GM19397 (cell line): ENCODE results near the gene ZNF366.

Experiments
- ATAC-seq: cut with Tn5 transposase; IDR thresholded peaks from one replicate; pipeline ENCODE4 v1.9.1; 2021; ENCODE audit warnings: mild to moderate bottlenecking, moderate library complexity; ENCODE audit not compliant: unreplicated experiment

Gene ZNF366

DNA sequence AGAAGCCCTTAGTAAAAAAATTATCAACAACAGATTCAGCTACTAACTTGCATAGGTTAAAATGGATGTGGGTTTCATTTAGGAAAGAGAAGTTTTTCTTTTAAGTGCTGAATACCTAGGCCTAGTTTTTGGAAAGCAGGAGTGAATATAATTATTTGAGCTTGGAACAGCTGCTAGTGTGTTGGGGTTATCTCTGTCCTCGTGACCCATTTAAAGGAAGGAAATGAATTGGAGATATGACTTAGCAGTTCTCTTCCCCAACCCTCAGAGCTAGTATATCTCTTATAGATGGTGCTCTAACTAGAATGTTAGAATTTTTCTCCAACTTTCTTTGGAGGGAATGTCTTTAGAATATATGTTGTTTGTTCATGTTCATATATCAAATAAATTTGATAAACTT, 38.6 kb downstream of the ZNF366 start:
- no peak for ATAC-seq

- no peak for ATAC-seq
These were observed 39.2 kb downstream of the ZNF366 start for GRCh38 chr5:72468024-72468423.

- no peak for ATAC-seq
These were observed 39.7 kb downstream of the ZNF366 start for GRCh38 chr5:72467461-72467860.

DNA sequence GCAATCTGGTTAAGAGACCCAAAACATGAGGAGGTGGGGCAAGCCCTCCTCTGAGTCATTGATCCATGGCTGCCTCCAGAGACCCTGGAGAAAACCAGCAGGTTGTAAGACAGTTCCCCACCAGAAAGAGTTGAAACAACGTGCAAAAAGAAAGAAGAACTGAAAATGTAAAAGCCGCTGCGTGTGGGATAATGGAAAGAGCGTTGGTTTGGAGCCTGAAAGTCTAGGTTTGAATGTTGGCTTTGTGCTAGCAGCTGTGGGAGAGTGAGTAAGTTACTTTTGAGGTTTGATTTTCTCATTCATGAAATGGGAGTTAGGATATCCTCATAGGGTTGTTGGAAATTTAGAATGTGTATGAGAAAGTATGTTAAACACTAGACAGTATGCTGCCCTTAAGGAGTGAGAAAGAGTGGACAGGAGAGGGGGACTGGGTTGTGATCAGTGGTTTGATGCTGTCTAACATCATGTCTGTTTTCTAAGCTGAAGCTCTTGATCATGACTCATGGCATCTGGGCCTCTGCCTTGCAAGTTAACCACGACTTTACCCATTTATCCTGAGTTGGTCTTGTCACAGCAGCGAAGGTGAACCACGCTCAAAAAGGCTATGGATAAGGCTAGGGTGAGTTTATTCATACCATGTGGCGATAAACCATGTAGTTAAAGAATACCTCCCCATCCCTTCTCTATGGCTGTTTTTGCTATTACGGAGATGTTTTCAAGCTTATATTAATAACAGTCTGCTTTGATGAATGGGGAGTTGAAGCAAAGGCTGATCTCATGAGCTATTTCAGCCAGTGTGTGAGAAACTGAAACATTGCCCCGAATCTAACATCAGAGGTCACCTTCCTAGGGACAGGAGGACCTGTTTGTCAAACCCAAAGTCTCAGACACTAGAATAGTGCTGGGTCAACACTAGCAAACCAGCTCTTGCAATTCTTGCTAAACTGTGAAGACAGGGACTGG, 41.3 kb downstream of the ZNF366 start:
- ATAC-seq: peak; percentile 61

DNA sequence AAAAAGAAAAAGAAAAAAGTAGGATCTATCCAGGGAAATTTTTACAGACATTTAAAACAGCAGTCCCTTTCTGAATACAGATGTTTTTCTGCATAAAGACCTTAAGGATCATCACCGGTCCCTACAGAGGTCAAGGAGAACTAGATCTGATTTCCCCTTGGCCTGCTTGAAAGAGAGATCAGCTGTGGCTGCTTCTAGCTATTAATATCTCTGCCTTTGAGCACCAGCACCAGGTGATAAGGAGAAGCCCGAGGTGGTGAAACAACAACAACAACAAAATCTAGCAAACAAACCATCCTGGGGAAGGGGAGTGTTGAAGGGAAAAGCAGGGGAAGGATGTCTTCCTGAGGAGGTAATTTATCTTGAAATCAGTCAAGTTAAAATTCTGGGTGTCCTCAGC, 42.1 kb downstream of the ZNF366 start:
- ATAC-seq: peak; percentile 22

DNA sequence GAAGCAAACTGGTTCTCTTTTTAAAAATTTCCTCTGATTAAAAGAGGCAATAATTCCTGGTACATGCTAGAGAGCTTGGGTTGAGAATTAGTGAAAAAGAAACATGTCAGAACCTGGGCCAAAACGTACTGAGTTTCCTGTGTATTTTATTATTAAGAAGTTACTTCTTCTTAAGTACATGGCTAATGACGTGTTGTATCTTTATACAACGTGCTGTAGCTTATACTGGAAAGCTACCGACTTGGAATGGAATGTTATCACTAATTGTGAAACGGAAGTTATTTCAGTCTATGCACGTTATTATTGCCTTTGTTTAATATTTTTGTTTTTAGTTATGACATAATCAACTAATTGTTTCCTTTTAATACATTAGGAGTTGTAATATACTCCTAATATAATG, 43.1 kb downstream of the ZNF366 start:
- no peak for ATAC-seq

DNA sequence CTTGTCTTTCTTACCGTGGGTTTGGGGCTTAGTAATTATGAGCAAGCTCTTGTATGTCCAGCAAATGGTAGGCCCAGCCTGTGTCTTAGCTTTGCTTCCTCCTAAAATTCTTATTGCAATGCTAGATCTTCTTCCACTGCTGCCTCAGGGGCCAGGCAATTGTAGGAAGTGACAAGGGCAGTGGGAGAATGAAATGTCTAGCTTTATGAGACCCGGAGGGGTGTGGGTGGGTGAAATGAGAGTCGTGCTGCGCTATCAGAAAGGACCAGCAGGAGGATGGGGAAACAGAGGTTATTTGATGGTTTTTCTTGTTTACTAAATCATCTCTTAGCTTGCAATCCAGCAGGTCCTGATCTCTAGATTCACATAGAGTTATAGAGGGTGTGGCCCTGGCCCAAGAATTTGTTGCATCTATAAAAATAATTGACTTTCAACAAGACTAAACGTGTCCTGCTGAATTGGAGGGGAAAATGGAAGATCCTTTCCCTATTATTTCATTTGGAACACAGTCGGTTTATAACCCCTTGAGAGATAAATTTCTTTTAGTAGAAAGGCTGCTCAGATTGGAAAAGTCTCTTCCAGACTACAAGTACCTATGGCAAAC, 43.7 kb downstream of the ZNF366 start:
- no peak for ATAC-seq

- no peak for ATAC-seq
These were observed 46.8 kb downstream of the ZNF366 start for GRCh38 chr5:72460413-72460812.

DNA sequence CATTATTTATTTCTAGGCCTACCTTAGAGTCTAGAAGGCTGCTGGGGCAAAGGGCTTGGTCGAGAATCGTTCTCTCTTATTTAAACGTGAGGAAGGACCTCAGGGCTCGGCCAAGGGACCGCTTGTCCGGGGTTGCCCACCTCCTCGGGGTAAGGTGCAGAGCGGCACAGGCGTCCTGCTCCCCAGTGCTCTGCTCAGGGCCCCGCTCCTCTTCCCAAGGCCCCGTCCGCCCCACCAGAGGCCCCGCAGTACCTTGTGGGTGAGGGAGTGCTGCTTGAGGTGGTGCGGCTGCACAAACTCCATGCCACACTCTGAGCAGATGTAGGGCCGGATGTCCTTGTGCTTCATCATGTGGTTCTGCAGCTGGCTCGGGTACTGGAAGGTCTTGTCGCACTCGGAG, 47.3 kb downstream of the ZNF366 start:
- no peak for ATAC-seq

- ATAC-seq: no peak
These were observed 48.0 kb downstream of the ZNF366 start for GRCh38 chr5:72459089-72459661.

- no peak for ATAC-seq
These were observed 48.8 kb downstream of the ZNF366 start for GRCh38 chr5:72458407-72458806.

DNA sequence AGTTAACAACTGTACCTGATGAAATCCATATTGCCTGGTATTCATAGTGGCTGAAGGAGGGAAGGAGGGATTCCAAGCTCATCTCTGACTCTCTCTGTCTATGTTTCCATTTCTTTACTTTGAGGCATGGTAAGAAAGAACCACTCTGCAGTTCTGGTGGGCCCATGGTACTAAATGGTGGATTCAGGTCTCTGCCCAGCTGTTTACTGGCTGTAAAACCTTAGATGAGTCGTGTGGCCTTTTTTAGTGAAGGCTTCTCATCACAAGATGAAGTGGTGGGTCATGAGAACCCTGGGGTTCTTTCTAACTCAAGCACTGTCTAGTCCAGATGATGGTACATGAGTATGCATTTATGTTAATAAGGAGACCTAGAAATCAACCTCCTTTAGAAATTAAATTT, 49.7 kb downstream of the ZNF366 start:
- ATAC-seq: no peak

DNA sequence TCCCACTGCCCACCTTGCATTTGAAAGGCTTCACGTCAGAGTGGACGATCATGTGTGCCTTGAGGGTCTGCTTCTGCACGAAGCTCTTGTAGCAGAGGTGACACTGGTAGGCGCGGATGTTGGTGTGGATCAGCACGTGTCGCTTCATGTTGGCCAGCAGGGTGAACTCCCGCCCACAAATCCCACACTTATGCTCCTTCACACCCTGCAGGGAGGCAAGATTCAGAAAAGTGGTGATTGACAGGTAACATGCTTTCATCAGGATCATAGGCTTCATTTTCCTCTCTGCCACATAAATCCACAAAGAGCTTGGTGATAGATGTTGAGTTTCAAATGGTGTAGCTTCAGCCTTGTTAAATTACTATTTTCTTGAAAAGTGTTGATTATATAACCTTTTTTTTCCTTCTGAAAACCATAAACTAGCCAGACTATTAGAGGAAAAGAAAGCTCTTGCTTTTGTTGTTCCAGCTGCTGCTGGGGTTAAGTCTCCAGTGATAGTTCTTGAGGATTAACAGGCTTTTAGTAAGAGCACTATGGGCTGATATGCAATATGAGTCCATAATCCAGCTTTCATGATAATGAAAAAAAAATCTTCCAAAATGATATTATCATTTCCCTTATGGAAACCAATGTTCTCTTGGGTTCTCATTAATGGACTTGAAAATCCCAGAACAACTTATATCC, 50.7 kb downstream of the ZNF366 start:
- no peak for ATAC-seq

GRCh38 chr5:72455476-72455875, 51.7 kb downstream of the ZNF366 start:
- ATAC-seq: no peak

- no peak for ATAC-seq
These were observed 52.2 kb downstream of the ZNF366 start for GRCh38 chr5:72454996-72455395.

DNA sequence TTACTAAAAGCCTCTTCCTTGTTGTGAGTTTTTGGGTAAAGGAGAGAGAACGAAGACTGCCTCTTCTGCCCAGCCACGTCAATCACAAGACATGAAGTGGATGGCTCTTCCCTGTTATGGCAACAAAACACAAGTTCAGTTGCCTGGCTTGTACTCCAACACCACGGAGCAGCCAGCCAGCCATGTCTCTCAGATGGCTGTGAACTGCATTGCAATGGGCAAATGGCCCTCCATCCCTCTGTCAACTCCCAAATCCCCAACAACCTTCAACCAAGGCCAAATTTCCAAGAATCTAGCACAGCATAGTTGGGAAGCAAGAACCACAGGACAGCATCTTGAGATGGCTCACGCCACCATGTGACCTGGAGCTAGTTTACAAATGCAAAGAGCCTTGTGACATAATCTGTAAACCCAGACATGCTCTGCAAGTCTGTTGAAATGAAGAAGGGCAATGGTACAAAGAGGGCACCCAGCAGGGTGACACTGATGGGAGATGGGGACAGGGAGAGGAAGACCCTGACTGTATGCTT, 53.9 kb downstream of the ZNF366 start:
- no peak for ATAC-seq

DNA sequence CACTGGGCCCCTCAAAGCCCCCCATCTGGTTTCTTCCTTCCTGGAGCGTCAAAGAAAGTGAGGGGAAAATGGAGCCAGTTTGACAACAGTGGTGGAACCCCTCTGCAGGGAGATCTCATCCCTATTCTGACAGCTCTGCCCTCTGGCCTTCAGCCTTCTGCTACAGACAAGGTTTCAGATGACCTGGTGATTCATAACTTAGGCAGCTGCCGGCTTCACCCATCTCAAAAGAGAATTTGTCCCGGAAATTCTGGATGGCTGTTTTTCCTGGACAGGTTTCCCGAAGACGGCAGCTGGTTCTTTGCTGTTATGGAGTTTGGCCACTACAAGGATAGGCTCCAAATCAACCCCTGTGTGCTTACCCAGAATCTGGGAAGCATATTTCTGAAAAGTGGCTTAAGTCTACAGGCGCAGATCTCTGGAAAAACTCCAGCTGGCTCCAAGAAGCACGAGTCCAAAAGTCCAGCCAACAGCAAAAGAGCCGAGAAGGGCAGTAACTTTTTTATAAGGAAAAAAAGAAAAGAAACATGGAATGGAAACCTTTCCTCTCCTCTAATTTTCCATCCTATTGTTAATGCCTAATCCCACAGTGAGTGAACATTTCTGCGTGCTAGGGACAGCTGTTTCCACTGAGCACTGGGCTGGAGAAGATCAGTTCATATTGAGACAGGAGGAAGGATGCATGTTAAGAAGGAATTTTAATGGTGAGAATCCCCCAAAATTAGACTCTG, 54.5 kb downstream of the ZNF366 start:
- no peak for ATAC-seq

GRCh38 chr5:72451741-72452505, 55.3 kb downstream of the ZNF366 start:
- peak; percentile 86 for ATAC-seq

DNA sequence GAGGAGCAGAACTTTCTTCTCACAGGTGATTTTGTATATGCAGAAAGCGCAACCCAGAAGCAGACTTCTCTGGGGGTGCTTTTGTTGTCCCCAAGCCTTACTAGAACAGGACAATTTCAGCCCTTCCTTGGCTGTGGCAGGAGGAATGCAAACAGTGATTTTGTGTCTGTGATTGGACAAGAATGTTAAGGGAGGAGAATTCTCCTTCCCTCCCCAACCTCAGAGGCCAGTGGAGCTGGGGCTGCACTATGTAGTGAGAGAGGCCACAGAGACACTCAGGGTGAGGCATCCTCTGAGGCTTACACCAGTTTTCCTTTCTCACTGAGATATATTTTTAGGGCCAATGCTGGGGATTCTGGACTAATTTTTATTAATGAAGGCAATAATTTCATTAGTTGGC, 58.8 kb downstream of the ZNF366 start:
- ATAC-seq: no peak

DNA sequence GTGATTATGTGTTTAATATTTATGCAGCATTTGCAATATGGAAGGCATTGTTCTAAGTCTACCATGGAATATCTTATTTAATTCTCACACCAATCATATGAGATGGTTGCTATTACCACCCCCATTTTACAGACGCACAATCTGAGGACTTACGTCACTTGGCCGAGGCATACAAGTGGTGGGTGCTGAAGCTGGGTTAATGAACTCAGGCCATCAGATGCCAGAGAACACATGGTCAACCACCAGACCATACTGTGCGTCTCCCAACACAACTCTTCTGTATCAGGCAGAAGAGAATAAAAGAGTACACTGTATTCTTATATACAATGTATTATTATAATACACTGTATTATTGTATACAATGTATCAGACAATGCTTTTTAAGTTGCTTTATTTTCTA, 59.5 kb downstream of the ZNF366 start:
- no peak for ATAC-seq
